ENCODE data around the gene LRRN4CL.
"Not testable (repeated sequence)": the region's sequence is repeated elsewhere in the genome, so short reads cannot be mapped to it uniquely, and the experiment has no call there.

Gene LRRN4CL

GRCh38 chr11:62656796-62657429 is 32.4 kb downstream of the LRRN4CL start:
- H3K27me3 Mint-ChIP-seq: no peaks in the 10 kb centered on the region
- no peak overlapping the region for H3K4me3 Mint-ChIP-seq
- H3K9me3 Mint-ChIP-seq: no peaks in the 10 kb centered on the region
- H3K36me3 Mint-ChIP-seq: peaks cover 0 to 8% of the 10 kb centered on the region in 2 donors
- DNase-seq: no peak
- no peak for ATAC-seq (replicated peaks)
- H3K27ac Mint-ChIP-seq: no peak overlapping the region
- peaks cover 9 to 12% of the 10 kb centered on the region in 2 donors for H3K4me1 Mint-ChIP-seq

- Mint-ChIP-seq H3K36me3 (peaks cover 7% of the 10 kb centered on the region in 2 donors), H3K4me3 (peak overlapping the region; percentile 52 to 65), H3K9me3 (no peaks in the 10 kb centered on the region), H3K4me1 (peaks cover 12 to 29% of the 10 kb centered on the region in 2 donors), H3K27ac (no peak overlapping the region), H3K27me3 (no peaks in the 10 kb centered on the region)
- no peak for DNase-seq
- ATAC-seq (replicated peaks): no peak
Observed at GRCh38 chr11:62654297-62654696, 35.0 kb downstream of the LRRN4CL start.

- ATAC-seq (replicated peaks) (peak in 1 of 2 donors; percentile 6), DNase-seq (no peak)
- H3K4me1 Mint-ChIP-seq: peaks cover 12 to 41% of the 10 kb centered on the region in 2 donors
- H3K9me3 Mint-ChIP-seq: no peaks in the 10 kb centered on the region
- no peaks in the 10 kb centered on the region for H3K27me3 Mint-ChIP-seq
- peak overlapping the region; percentile 87 to 99 for H3K4me3 Mint-ChIP-seq
- peak overlapping the region; percentile 93 for H3K27ac Mint-ChIP-seq
- peaks cover 12 to 15% of the 10 kb centered on the region in 2 donors for H3K36me3 Mint-ChIP-seq
Observed at GRCh38 chr11:62652161-62653006, 36.9 kb downstream of the LRRN4CL start.

- not testable (repeated sequence) for DNase-seq; ATAC-seq (replicated peaks); H3K9me3 Mint-ChIP-seq; H3K4me3 Mint-ChIP-seq; H3K27me3 Mint-ChIP-seq
- Mint-ChIP-seq H3K4me1 (peaks cover 17 to 53% of the 10 kb centered on the region in 2 donors), H3K36me3 (peaks cover 16 to 20% of the 10 kb centered on the region in 2 donors), H3K27ac (peak overlapping the region; percentile 5)
Observed at GRCh38 chr11:62650283-62650682, 39.0 kb downstream of the LRRN4CL start.

GRCh38 chr11:62649486-62649885 is 39.8 kb downstream of the LRRN4CL start:
- Mint-ChIP-seq H3K9me3 (no peaks in the 10 kb centered on the region), H3K27me3 (no peaks in the 10 kb centered on the region), H3K4me1 (peaks cover 21 to 61% of the 10 kb centered on the region in 2 donors), H3K36me3 (peaks cover 19 to 20% of the 10 kb centered on the region in 2 donors), H3K4me3 (no peak overlapping the region), H3K27ac (peak overlapping the region; percentile 62)
- DNase-seq: no peak
- no peak for ATAC-seq (replicated peaks)

GRCh38 chr11:62648967-62649364 is 40.4 kb downstream of the LRRN4CL start:
- DNase-seq (no peak), ATAC-seq (replicated peaks) (no peak)
- peaks cover 20 to 25% of the 10 kb centered on the region in 2 donors for H3K36me3 Mint-ChIP-seq
- H3K27ac Mint-ChIP-seq: peak overlapping the region; percentile 62
- no peaks in the 10 kb centered on the region for H3K9me3 Mint-ChIP-seq
- H3K27me3 Mint-ChIP-seq: no peaks in the 10 kb centered on the region
- H3K4me1 Mint-ChIP-seq: peaks cover 24 to 61% of the 10 kb centered on the region in 2 donors
- no peak overlapping the region for H3K4me3 Mint-ChIP-seq

GRCh38 chr11:62648185-62648966 is 41.0 kb downstream of the LRRN4CL start:
- peaks cover 21 to 57% of the 10 kb centered on the region in 2 donors for H3K4me1 Mint-ChIP-seq
- no peak overlapping the region for H3K4me3 Mint-ChIP-seq
- no peaks in the 10 kb centered on the region for H3K9me3 Mint-ChIP-seq
- DNase-seq (no peak), ATAC-seq (replicated peaks) (no peak)
- no peaks in the 10 kb centered on the region for H3K27me3 Mint-ChIP-seq
- H3K27ac Mint-ChIP-seq: no peak overlapping the region
- peaks cover 20 to 26% of the 10 kb centered on the region in 2 donors for H3K36me3 Mint-ChIP-seq

- peak overlapping the region; percentile 62 for H3K27ac Mint-ChIP-seq
- H3K4me1 Mint-ChIP-seq: peaks cover 20 to 54% of the 10 kb centered on the region in 2 donors
- no peaks in the 10 kb centered on the region for H3K9me3 Mint-ChIP-seq
- H3K27me3 Mint-ChIP-seq: no peaks in the 10 kb centered on the region
- no peak for ATAC-seq (replicated peaks)
- H3K4me3 Mint-ChIP-seq: no peak overlapping the region
- DNase-seq: no peak
- H3K36me3 Mint-ChIP-seq: peaks cover 21 to 26% of the 10 kb centered on the region in 2 donors
Observed at GRCh38 chr11:62647609-62648005, 41.7 kb downstream of the LRRN4CL start.

- no peak for ATAC-seq (replicated peaks)
- peak overlapping the region; percentile 97 for H3K27ac Mint-ChIP-seq
- H3K4me3 Mint-ChIP-seq: peak overlapping the region; percentile 94 to 100
- peaks cover 22 to 23% of the 10 kb centered on the region in 2 donors for H3K36me3 Mint-ChIP-seq
- no peaks in the 10 kb centered on the region for H3K9me3 Mint-ChIP-seq
- H3K4me1 Mint-ChIP-seq: peaks cover 16 to 49% of the 10 kb centered on the region in 2 donors
- no peaks in the 10 kb centered on the region for H3K27me3 Mint-ChIP-seq
- no peak for DNase-seq
Observed at GRCh38 chr11:62646825-62647608, 42.3 kb downstream of the LRRN4CL start.

GRCh38 chr11:62645946-62646824 is 43.1 kb downstream of the LRRN4CL start, which contains the start of gene GANAB:
TSS of gene GANAB (minus strand) at chr11:62646613. CDS start at chr11:62646599, 14 bp downstream.
- DNase-seq: peak; percentile 96
- ATAC-seq (replicated peaks): peak; percentile 98 to 99
- Mint-ChIP-seq H3K4me3 (peak within 1 kb of the TSS; percentile 94 to 100), H3K36me3 (peaks cover 22 to 23% of the 10 kb centered on the region in 2 donors), H3K9me3 (no peaks in the 10 kb centered on the region), H3K4me1 (peaks cover 16 to 52% of the 10 kb centered on the region in 2 donors), H3K27me3 (no peaks in the 10 kb centered on the region), H3K27ac (peak within 1 kb of the TSS; percentile 97)

- DNase-seq (no peak), ATAC-seq (replicated peaks) (peak; percentile 3)
- Mint-ChIP-seq H3K4me3 (peak overlapping the region; percentile 94 to 100), H3K9me3 (no peaks in the 10 kb centered on the region), H3K36me3 (peaks cover 21 to 25% of the 10 kb centered on the region in 2 donors), H3K27ac (peak overlapping the region; percentile 97), H3K27me3 (no peaks in the 10 kb centered on the region), H3K4me1 (peaks cover 16 to 52% of the 10 kb centered on the region in 2 donors)
Observed at GRCh38 chr11:62645671-62645945, 43.7 kb downstream of the LRRN4CL start.

GRCh38 chr11:62644220-62644619 is 45.1 kb downstream of the LRRN4CL start:
- Mint-ChIP-seq H3K4me3 (peak overlapping the region in 1 of 2 donors; percentile 25), H3K9me3 (no peaks in the 10 kb centered on the region), H3K27me3 (no peaks in the 10 kb centered on the region), H3K36me3 (peaks cover 22 to 28% of the 10 kb centered on the region in 2 donors), H3K4me1 (peaks cover 20 to 52% of the 10 kb centered on the region in 2 donors), H3K27ac (peak overlapping the region; percentile 42)
- ATAC-seq (replicated peaks) (no peak), DNase-seq (no peak)
